ENCODE measurements around the gene ERBB4.
"Not testable (repeated sequence)": the region's sequence is repeated elsewhere in the genome, so short reads cannot be mapped to it uniquely, and the experiment has no call there.

ERBB4 gene

DNA sequence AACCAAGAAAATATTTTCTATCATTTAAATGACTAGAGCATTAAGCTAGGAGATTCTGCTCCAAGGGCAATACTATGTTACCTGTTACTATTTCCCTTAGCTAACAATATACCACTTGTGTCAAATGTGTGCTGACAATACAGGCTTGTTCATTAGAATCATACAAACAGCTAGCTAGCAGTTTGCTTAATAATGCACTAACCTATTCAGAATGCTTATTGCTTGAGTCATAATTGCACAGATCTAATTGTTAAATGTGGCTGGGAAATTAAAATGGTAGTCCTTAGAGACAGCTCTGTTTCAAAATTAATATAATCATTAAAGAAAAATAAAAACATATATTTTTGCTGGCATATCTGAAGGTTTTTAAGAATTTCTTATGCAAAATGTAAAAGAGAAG, 344.2 kb downstream of the ERBB4 start:
- Histone ChIP-seq H3K9me3 (ENCODE audit: control insufficient read depth, insufficient read depth, low read length) (no peaks in the 10 kb centered on the region), H4K20me1 (ENCODE audit: control insufficient read depth, insufficient read depth, low read depth, low read length) (no peaks in the 10 kb centered on the region), H3K27me3 (ENCODE audit: control insufficient read depth, low read length) (no peaks in the 10 kb centered on the region), H3K9me2 (replicated peaks; ENCODE audit: control insufficient read depth, low read length) (no peaks in the 10 kb centered on the region), H3F3A (ENCODE audit: control insufficient read depth, insufficient read depth) (no peaks in the 10 kb centered on the region), H3K4me2 (ENCODE audit: low read length) (no peak overlapping the region), H3K36me3 (ENCODE audit: control insufficient read depth, low read length) (no peaks in the 10 kb centered on the region), H3K27ac (ENCODE audit: low read depth, low read length) (no peak overlapping the region), H3K79me2 (ENCODE audit: control insufficient read depth, low read length) (no peaks in the 10 kb centered on the region), H3K4me3 (ENCODE audit: low read length) (no peak overlapping the region), H3K4me1 (ENCODE audit: control insufficient read depth, low read length) (no peaks in the 10 kb centered on the region)
- TF ChIP-seq, protein P1, sequence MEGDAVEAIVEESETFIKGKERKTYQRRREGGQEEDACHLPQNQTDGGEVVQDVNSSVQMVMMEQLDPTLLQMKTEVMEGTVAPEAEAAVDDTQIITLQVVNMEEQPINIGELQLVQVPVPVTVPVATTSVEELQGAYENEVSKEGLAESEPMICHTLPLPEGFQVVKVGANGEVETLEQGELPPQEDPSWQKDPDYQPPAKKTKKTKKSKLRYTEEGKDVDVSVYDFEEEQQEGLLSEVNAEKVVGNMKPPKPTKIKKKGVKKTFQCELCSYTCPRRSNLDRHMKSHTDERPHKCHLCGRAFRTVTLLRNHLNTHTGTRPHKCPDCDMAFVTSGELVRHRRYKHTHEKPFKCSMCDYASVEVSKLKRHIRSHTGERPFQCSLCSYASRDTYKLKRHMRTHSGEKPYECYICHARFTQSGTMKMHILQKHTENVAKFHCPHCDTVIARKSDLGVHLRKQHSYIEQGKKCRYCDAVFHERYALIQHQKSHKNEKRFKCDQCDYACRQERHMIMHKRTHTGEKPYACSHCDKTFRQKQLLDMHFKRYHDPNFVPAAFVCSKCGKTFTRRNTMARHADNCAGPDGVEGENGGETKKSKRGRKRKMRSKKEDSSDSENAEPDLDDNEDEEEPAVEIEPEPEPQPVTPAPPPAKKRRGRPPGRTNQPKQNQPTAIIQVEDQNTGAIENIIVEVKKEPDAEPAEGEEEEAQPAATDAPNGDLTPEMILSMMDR (IDR thresholded peaks at IDR 0.05; ENCODE audit: low read depth, low read length, poor library complexity, severe bottlenecking): no peak
- TF ChIP-seq EZH2phosphoT487 (IDR thresholded peaks at IDR 0.05; ENCODE audit: borderline replicate concordance, low read length): no peak

DNA sequence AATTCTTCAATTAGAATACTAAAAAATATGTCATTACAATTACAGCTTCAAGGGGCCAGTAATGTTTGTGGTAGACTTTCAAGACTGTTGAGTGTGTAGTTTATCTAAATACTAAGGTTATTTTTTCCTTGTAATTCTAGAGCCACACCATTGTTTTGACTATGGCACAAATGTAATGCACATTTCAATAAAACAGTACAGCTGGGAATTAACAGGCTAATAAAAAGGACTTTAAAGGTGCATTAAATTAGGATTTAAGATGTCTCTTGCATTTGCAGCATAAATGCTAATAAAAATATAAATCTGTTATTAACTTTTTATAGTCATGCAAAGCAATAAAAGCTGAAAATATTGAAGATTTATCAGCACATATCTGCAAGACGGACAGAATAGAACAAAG, 344.8 kb downstream of the ERBB4 start:
- TF ChIP-seq, protein P1 (IDR thresholded peaks at IDR 0.05; ENCODE audit: low read depth, low read length, poor library complexity, severe bottlenecking): no peak
- TF ChIP-seq EZH2phosphoT487 (IDR thresholded peaks at IDR 0.05; ENCODE audit: borderline replicate concordance, low read length): no peak
- no peak overlapping the region for H3K4me3 ChIP-seq (ENCODE audit: low read length)
- no peaks in the 10 kb centered on the region for H3K4me1 ChIP-seq (ENCODE audit: control insufficient read depth, low read length)
- H3K27me3 ChIP-seq (ENCODE audit: control insufficient read depth, low read length): no peaks in the 10 kb centered on the region
- H3K9me2 ChIP-seq (replicated peaks; ENCODE audit: control insufficient read depth, low read length): no peaks in the 10 kb centered on the region
- H3K79me2 ChIP-seq (ENCODE audit: control insufficient read depth, low read length): no peaks in the 10 kb centered on the region
- no peaks in the 10 kb centered on the region for H3K9me3 ChIP-seq (ENCODE audit: control insufficient read depth, insufficient read depth, low read length)
- no peaks in the 10 kb centered on the region for H3K36me3 ChIP-seq (ENCODE audit: control insufficient read depth, low read length)
- no peak overlapping the region for H3K4me2 ChIP-seq (ENCODE audit: low read length)
- no peaks in the 10 kb centered on the region for H3F3A ChIP-seq (ENCODE audit: control insufficient read depth, insufficient read depth)
- H4K20me1 ChIP-seq (ENCODE audit: control insufficient read depth, insufficient read depth, low read depth, low read length): no peaks in the 10 kb centered on the region
- no peak overlapping the region for H3K27ac ChIP-seq (ENCODE audit: low read depth, low read length)

DNA sequence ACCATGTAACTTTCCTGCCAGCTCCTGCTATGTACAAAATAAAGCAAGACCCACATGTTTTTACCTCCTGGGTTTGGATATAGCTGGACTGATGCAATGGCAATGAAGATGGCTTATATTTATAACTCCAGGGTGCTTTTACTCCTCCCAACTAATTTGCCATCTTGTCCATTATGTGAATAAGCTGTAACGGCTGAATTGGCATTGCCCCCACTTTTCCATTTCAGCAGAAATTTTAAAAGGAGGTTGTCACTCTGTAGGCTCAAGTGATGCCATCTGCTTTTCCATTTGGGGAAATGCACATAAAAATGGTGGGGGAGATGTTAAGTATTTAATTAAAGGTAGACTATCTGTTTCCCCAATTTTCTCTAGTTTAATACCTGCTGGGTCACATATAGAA, 345.5 kb downstream of the ERBB4 start:
- no peak overlapping the region for H3K27ac ChIP-seq (ENCODE audit: low read depth, low read length)
- H4K20me1 ChIP-seq (ENCODE audit: control insufficient read depth, insufficient read depth, low read depth, low read length): no peaks in the 10 kb centered on the region
- no peaks in the 10 kb centered on the region for H3F3A ChIP-seq (ENCODE audit: control insufficient read depth, insufficient read depth)
- no peaks in the 10 kb centered on the region for H3K79me2 ChIP-seq (ENCODE audit: control insufficient read depth, low read length)
- no peak for TF ChIP-seq EZH2phosphoT487 (IDR thresholded peaks at IDR 0.05; ENCODE audit: borderline replicate concordance, low read length)
- TF ChIP-seq, protein P1 (IDR thresholded peaks at IDR 0.05; ENCODE audit: low read depth, low read length, poor library complexity, severe bottlenecking): no peak
- H3K27me3 ChIP-seq (ENCODE audit: control insufficient read depth, low read length): no peaks in the 10 kb centered on the region
- H3K36me3 ChIP-seq (ENCODE audit: control insufficient read depth, low read length): no peaks in the 10 kb centered on the region
- no peaks in the 10 kb centered on the region for H3K4me1 ChIP-seq (ENCODE audit: control insufficient read depth, low read length)
- H3K4me3 ChIP-seq (ENCODE audit: low read length): no peak overlapping the region
- H3K9me3 ChIP-seq (ENCODE audit: control insufficient read depth, insufficient read depth, low read length): no peaks in the 10 kb centered on the region
- H3K4me2 ChIP-seq (ENCODE audit: low read length): no peak overlapping the region
- no peaks in the 10 kb centered on the region for H3K9me2 ChIP-seq (replicated peaks; ENCODE audit: control insufficient read depth, low read length)

DNA sequence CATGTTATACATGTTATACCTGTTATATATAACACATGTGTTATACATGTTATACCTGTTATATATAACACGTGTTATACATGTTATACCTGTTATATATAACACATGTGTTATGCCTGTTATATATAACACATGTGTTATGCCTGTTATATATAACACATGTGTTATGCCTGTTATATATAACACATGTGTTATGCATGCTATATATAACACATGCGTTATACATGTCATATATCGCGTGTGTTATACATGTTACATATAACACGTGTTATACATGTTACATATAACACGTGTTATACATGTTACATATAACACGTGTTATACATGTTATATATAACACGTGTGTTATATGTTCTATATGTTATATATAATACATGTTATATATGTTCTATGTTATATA, 347.2 kb downstream of the ERBB4 start:
- H3K9me3 ChIP-seq (ENCODE audit: control insufficient read depth, insufficient read depth, low read length); H4K20me1 ChIP-seq (ENCODE audit: control insufficient read depth, insufficient read depth, low read depth, low read length); H3K27ac ChIP-seq (ENCODE audit: low read depth, low read length); H3K9me2 ChIP-seq (replicated peaks; ENCODE audit: control insufficient read depth, low read length); H3K4me3 ChIP-seq (ENCODE audit: low read length); H3K36me3 ChIP-seq (ENCODE audit: control insufficient read depth, low read length); H3K4me1 ChIP-seq (ENCODE audit: control insufficient read depth, low read length); H3K4me2 ChIP-seq (ENCODE audit: low read length); H3K27me3 ChIP-seq (ENCODE audit: control insufficient read depth, low read length); H3K79me2 ChIP-seq (ENCODE audit: control insufficient read depth, low read length); H3F3A ChIP-seq (ENCODE audit: control insufficient read depth, insufficient read depth): not testable (repeated sequence)

All from DOHH2 (cell line).